ENCODE measurements around the gene ARHGEF17. TPM values are rescaled to one million over a fixed set of nuclear protein-coding genes. Genes with fewer than 3 reads are reported as not detected.

ARHGEF17 gene
- total RNA-seq, 2 donors from 2014 or later = 8.6 to 13.4 TPM

GRCh38 chr11:73392108-73393010 lies 84.3 kb downstream of the ARHGEF17 start:
- H3K36me3 ChIP-seq = no peaks in the 10 kb centered on the region
- H3K9me3 ChIP-seq = no peaks in the 10 kb centered on the region
- no peak overlapping the region for H3K4me3 ChIP-seq
- intact Hi-C loops (cut with DNase I) = loop anchor here (10.0 kb wide), 1 partner anchor 98 kb away; no protein-coding TSS in a partner anchor
- no peaks in the 10 kb centered on the region for H3K4me1 ChIP-seq
- H3K27ac ChIP-seq = no peak overlapping the region
- no peak overlapping the region for H3K9ac ChIP-seq (ENCODE audit: low read depth in 2 of 2, low read length in 2 of 2)
- no peak for DNase-seq
- TF ChIP-seq CTCF (IDR thresholded peaks at IDR 0.05) = no peak
- no peaks in the 10 kb centered on the region for H3K27me3 ChIP-seq

GRCh38 chr11:73393011-73393380 lies 84.9 kb downstream of the ARHGEF17 start:
- TF ChIP-seq CTCF (IDR thresholded peaks at IDR 0.05) = no peak
- H3K9me3 ChIP-seq = no peaks in the 10 kb centered on the region
- no peaks in the 10 kb centered on the region for H3K36me3 ChIP-seq
- intact Hi-C loops (cut with DNase I) = loop anchor here (10.0 kb wide), 1 partner anchor 98 kb away; no protein-coding TSS in a partner anchor
- no peak for DNase-seq
- H3K27ac ChIP-seq = no peak overlapping the region
- no peaks in the 10 kb centered on the region for H3K4me1 ChIP-seq
- no peak overlapping the region for H3K4me3 ChIP-seq
- no peaks in the 10 kb centered on the region for H3K27me3 ChIP-seq
- no peak overlapping the region for H3K9ac ChIP-seq (ENCODE audit: low read depth in 2 of 2, low read length in 2 of 2)

- H3K9ac ChIP-seq (ENCODE audit: low read depth in 2 of 2, low read length in 2 of 2) = no peak overlapping the region
- peak; percentile 73 for DNase-seq
- H3K4me1 ChIP-seq = no peaks in the 10 kb centered on the region
- no peaks in the 10 kb centered on the region for H3K36me3 ChIP-seq
- no peaks in the 10 kb centered on the region for H3K9me3 ChIP-seq
- no peaks in the 10 kb centered on the region for H3K27me3 ChIP-seq
- peak; percentile 65 for TF ChIP-seq CTCF (IDR thresholded peaks at IDR 0.05)
- H3K27ac ChIP-seq = no peak overlapping the region
- no peak overlapping the region for H3K4me3 ChIP-seq
- intact Hi-C loops (cut with DNase I) = loop anchor here (2.0 to 10.0 kb wide), 2 partner anchors 43 to 99 kb away; no protein-coding TSS in a partner anchor
Observed at GRCh38 chr11:73393479-73394415, 85.7 kb downstream of the ARHGEF17 start.

- no peak for TF ChIP-seq CTCF (IDR thresholded peaks at IDR 0.05)
- no peak overlapping the region for H3K4me3 ChIP-seq
- H3K4me1 ChIP-seq = no peaks in the 10 kb centered on the region
- no peaks in the 10 kb centered on the region for H3K9me3 ChIP-seq
- H3K9ac ChIP-seq (ENCODE audit: low read depth in 2 of 2, low read length in 2 of 2) = no peak overlapping the region
- no peak overlapping the region for H3K27ac ChIP-seq
- H3K27me3 ChIP-seq = no peaks in the 10 kb centered on the region
- no peak for DNase-seq
- H3K36me3 ChIP-seq = no peaks in the 10 kb centered on the region
- intact Hi-C loops (cut with DNase I) = loop anchor here (2.0 to 10.0 kb wide), 2 partner anchors 44 to 100 kb away; no protein-coding TSS in a partner anchor
Observed at GRCh38 chr11:73394416-73395296, 86.6 kb downstream of the ARHGEF17 start.
